Measurements from ENCODE around the gene HIRA. TPM values are rescaled to one million over a fixed set of nuclear protein-coding genes. Genes with fewer than 3 reads are reported as not detected.

HIRA gene
- total RNA-seq, 2 experiments from 2014 or later, result 31.2 to 55.7 TPM

DNA sequence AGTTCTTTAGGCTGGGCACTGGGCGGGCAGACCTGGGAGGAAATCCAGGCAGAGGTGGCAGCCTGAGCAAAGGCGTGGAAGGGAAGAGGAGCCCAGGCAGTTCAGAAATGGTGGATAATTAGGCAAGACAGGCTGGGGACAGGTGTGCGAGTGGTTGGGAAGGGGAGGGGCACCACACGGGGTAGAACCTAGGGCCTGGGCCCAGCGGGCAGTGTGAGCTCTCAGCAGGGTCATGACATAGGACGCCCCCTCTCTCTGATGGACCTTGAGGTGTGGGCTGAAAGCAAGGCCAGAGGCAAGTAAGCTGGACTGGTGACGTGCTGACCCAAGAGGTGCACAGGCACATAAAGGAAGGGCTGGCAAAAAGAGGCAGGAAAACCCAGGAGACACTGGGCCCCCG is 40.7 kb upstream of the HIRA start:
- Histone ChIP-seq H3K36me3 (ENCODE audit: insufficient read depth, low read length) (peaks cover 89% of the 10 kb centered on the region), H3K4me2 (ENCODE audit: low read length) (no peak overlapping the region), H3K9me2 (ENCODE audit: insufficient read depth, low read length) (no peaks in the 10 kb centered on the region), H2AFZ (ENCODE audit: low read length) (no peak overlapping the region), H3K9me3 (ENCODE audit: low read length) (no peaks in the 10 kb centered on the region), H3K4me1 (ENCODE audit: insufficient read depth, low read length, poor library complexity, severe bottlenecking) (peaks cover 3% of the 10 kb centered on the region), H3K27ac (ENCODE audit: low read depth, low read length, poor library complexity, severe bottlenecking) (no peak overlapping the region), H3K4me3 (ENCODE audit: low read depth, low read length, poor library complexity, severe bottlenecking) (no peak overlapping the region), H3K79me2 (ENCODE audit: insufficient read depth, low read depth, low read length) (peaks cover 27% of the 10 kb centered on the region), H4K20me1 (ENCODE audit: insufficient read depth, low read length) (no peaks in the 10 kb centered on the region; the same call in 1 of the 2 replicates)
- TF ChIP-seq, protein P1, sequence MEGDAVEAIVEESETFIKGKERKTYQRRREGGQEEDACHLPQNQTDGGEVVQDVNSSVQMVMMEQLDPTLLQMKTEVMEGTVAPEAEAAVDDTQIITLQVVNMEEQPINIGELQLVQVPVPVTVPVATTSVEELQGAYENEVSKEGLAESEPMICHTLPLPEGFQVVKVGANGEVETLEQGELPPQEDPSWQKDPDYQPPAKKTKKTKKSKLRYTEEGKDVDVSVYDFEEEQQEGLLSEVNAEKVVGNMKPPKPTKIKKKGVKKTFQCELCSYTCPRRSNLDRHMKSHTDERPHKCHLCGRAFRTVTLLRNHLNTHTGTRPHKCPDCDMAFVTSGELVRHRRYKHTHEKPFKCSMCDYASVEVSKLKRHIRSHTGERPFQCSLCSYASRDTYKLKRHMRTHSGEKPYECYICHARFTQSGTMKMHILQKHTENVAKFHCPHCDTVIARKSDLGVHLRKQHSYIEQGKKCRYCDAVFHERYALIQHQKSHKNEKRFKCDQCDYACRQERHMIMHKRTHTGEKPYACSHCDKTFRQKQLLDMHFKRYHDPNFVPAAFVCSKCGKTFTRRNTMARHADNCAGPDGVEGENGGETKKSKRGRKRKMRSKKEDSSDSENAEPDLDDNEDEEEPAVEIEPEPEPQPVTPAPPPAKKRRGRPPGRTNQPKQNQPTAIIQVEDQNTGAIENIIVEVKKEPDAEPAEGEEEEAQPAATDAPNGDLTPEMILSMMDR (conservative IDR thresholded peaks at IDR 0.05; ENCODE audit: low read length), result no peak
- no peak for TF ChIP-seq EZH2phosphoT487 (IDR thresholded peaks at IDR 0.05; ENCODE audit: borderline replicate concordance, low read depth, low read length)
- ChIA-PET POLR2A (interaction anchor here (2.3 kb wide), 1 partner anchor 9 kb away, joined by 6 read pairs; no protein-coding TSS in a partner anchor), CTCF (ENCODE audit: unreplicated experiment) (no interaction called here)
- BruUV-seq (replicated peaks), result no TSS peak
- intact Hi-C loops (cut with micrococcal nuclease; ENCODE audit: unreplicated experiment), result no loop called here
- DNase-seq (ENCODE audit: low spot score), result no peak

DNA sequence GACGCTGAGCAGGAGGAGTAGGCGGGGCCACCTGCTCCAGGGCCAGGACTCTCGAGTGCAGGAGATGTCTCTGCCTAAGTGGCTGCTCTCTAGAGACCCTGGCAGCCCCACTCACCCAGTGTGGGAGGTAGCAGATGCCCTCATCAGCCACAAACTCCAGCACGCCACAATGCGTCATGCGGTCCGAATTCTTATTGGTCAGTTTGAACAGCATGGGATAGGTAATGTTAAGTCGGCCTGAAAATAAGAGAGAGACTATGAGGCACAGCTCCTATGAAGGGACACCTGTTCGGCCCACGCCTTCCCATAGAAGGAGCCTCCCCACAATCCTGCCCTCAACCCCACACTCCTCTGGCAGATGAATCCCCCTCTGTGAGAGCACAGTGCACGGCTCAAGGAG is 40.0 kb upstream of the HIRA start:
- H4K20me1 ChIP-seq (ENCODE audit: insufficient read depth, low read length), result no peaks in the 10 kb centered on the region
- intact Hi-C loops (cut with micrococcal nuclease; ENCODE audit: unreplicated experiment), result no loop called here
- H3K79me2 ChIP-seq (ENCODE audit: insufficient read depth, low read depth, low read length), result peaks cover 22% of the 10 kb centered on the region
- no TSS peak for BruUV-seq (replicated peaks)
- H3K9me2 ChIP-seq (ENCODE audit: insufficient read depth, low read length), result no peaks in the 10 kb centered on the region
- CTCF ChIA-PET (ENCODE audit: unreplicated experiment), result no interaction called here
- H3K4me2 ChIP-seq (ENCODE audit: low read length), result no peak overlapping the region
- no peak overlapping the region for H3K4me3 ChIP-seq (ENCODE audit: low read depth, low read length, poor library complexity, severe bottlenecking)
- H2AFZ ChIP-seq (ENCODE audit: low read length), result no peak overlapping the region
- peaks cover 95% of the 10 kb centered on the region for H3K36me3 ChIP-seq (ENCODE audit: insufficient read depth, low read length)
- POLR2A ChIA-PET, result no interaction called here
- DNase-seq (ENCODE audit: low spot score), result no peak
- no peak overlapping the region for H3K27ac ChIP-seq (ENCODE audit: low read depth, low read length, poor library complexity, severe bottlenecking)
- H3K4me1 ChIP-seq (ENCODE audit: insufficient read depth, low read length, poor library complexity, severe bottlenecking), result no peaks in the 10 kb centered on the region
- no peaks in the 10 kb centered on the region for H3K9me3 ChIP-seq (ENCODE audit: low read length)
- TF ChIP-seq, protein P1 (conservative IDR thresholded peaks at IDR 0.05; ENCODE audit: low read length), result no peak
- TF ChIP-seq EZH2phosphoT487 (IDR thresholded peaks at IDR 0.05; ENCODE audit: borderline replicate concordance, low read depth, low read length), result no peak

DNA sequence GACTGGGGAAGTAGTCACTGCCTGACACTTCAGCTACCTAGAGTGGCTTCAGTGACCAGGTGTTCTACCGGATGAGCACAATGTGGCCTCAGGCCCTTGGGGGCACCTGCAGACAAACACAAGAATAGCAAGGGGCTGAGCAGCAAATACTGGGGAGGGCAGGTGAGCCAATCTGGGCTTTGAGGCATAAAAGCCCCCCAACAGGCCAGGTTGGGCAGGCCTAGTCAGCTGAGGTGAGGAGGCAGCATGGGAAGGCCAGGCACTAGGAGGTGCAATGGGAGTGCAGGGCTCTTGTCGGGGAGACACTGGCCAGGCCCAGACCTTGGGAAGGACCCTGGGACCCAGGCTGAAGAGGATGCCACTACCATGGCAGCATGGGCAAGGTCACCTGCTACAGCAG is 38.5 kb upstream of the HIRA start:
- Histone ChIP-seq H3K9me3 (ENCODE audit: low read length) (no peaks in the 10 kb centered on the region), H4K20me1 (ENCODE audit: insufficient read depth, low read length) (no peaks in the 10 kb centered on the region), H3K4me1 (ENCODE audit: insufficient read depth, low read length, poor library complexity, severe bottlenecking) (no peaks in the 10 kb centered on the region), H3K4me3 (ENCODE audit: low read depth, low read length, poor library complexity, severe bottlenecking) (no peak overlapping the region), H3K4me2 (ENCODE audit: low read length) (no peak overlapping the region), H2AFZ (ENCODE audit: low read length) (no peak overlapping the region), H3K36me3 (ENCODE audit: insufficient read depth, low read length) (peaks cover 97% of the 10 kb centered on the region), H3K9me2 (ENCODE audit: insufficient read depth, low read length) (no peaks in the 10 kb centered on the region), H3K79me2 (ENCODE audit: insufficient read depth, low read depth, low read length) (peaks cover 6% of the 10 kb centered on the region; the same call in 1 of the 2 replicates), H3K27ac (ENCODE audit: low read depth, low read length, poor library complexity, severe bottlenecking) (no peak overlapping the region)
- no TSS peak for BruUV-seq (replicated peaks)
- no peak for DNase-seq (ENCODE audit: low spot score)
- ChIA-PET CTCF (ENCODE audit: unreplicated experiment) (no interaction called here), POLR2A (interaction anchor here (0.7 kb wide), 2 partner anchors 18 to 177 kb away, joined by 3 read pairs; no protein-coding TSS in a partner anchor)
- intact Hi-C loops (cut with micrococcal nuclease; ENCODE audit: unreplicated experiment), result no loop called here
- TF ChIP-seq EZH2phosphoT487 (IDR thresholded peaks at IDR 0.05; ENCODE audit: borderline replicate concordance, low read depth, low read length), result no peak
- TF ChIP-seq, protein P1 (conservative IDR thresholded peaks at IDR 0.05; ENCODE audit: low read length), result no peak

Data from OCI-LY7 (cell line).